ENCODE data around the gene RPS4Y2. TPM values are rescaled to one million over a fixed set of nuclear protein-coding genes. Genes with fewer than 3 reads are reported as not detected.

The RPS4Y2 gene
- total and polyA plus RNA-seq, 2 of the 13 experiments (the other 11 are each of a cell fraction or from before 2014, with no cell fraction given) = not detected

GRCh38 chrY:20714391-20714790 is 41.5 kb upstream of the RPS4Y2 start:
- H3K4me2 ChIP-seq (ENCODE audit: low read depth, low read length) = no peak overlapping the region
- no TSS peak for BruUV-seq (replicated peaks)
- 32% methylated on average over 3 of the region's 4 CpGs for WGBS (ENCODE audit: low lambda C conversion rate)
- TF ChIP-seq ZNF724P (CRISPR knock-in tag; IDR thresholded peaks at IDR 0.05; ENCODE audit: borderline replicate concordance) = no peak
- TF ChIP-seq RBM22 (optimal IDR thresholded peaks at IDR 0.05; ENCODE audit: low read length) = no peak
- TF ChIP-seq NRL (CRISPR knock-in tag; IDR thresholded peaks at IDR 0.05; ENCODE audit: borderline replicate concordance) = no peak
- TF ChIP-seq ZNF414 (CRISPR knock-in tag; IDR thresholded peaks at IDR 0.05) = no peak
- TF ChIP-seq ZC3H13 (CRISPR knock-in tag; IDR thresholded peaks at IDR 0.05) = no peak
- no peak for TF ChIP-seq ZSCAN22 (CRISPR knock-in tag; IDR thresholded peaks at IDR 0.05)
- TF ChIP-seq ZBTB8A (CRISPR knock-in tag; IDR thresholded peaks at IDR 0.05; ENCODE audit: borderline replicate concordance, low read depth) = no peak
- no peak for TF ChIP-seq IKZF4 (CRISPR knock-in tag; IDR thresholded peaks at IDR 0.05; ENCODE audit: borderline replicate concordance, low read depth, not compliant biosample characterization)
- no peak for TF ChIP-seq STAT5B (CRISPR knock-in tag; IDR thresholded peaks at IDR 0.05)
- TF ChIP-seq ZNF644 (CRISPR knock-in tag; IDR thresholded peaks at IDR 0.05; ENCODE audit: low read depth) = no peak
- TF ChIP-seq ZXDC (CRISPR knock-in tag; IDR thresholded peaks at IDR 0.05) = no peak
- no peak for TF ChIP-seq ZNF646 (CRISPR knock-in tag; IDR thresholded peaks at IDR 0.05)
- no peak for TF ChIP-seq KAT7 (CRISPR knock-in tag; IDR thresholded peaks at IDR 0.05; ENCODE audit: borderline replicate concordance)

More at GRCh38 chrY:20714391-20714790, 41.5 kb upstream of the RPS4Y2 start:
- ATAC-seq (no peak), DNase-seq (ENCODE audit: low spot score) (no peak), FAIRE-seq (no peak)
- Histone ChIP-seq H3K27me3 (ENCODE audit: control insufficient read depth in 1 of 2, insufficient read depth in 2 of 2, low read length in 2 of 2) (no peaks in the 10 kb centered on the region), H3K9ac (ENCODE audit: insufficient read depth, low read depth, low read length) (no peak overlapping the region), H3K36me3 (replicated peaks in 1 of 2; ENCODE audit: control insufficient read depth in 1 of 2, insufficient read depth in 2 of 2, low read length in 2 of 2) (no peaks in the 10 kb centered on the region), H3K4me3 (replicated peaks in 1 of 3; ENCODE audit: insufficient read depth in 1 of 3, low read depth in 2 of 3, low read length in 3 of 3) (no peak overlapping the region), H2AFZ (ENCODE audit: low read length) (no peak overlapping the region), H3K79me2 (ENCODE audit: insufficient read depth, low read length) (no peaks in the 10 kb centered on the region), H3K27ac (ENCODE audit: extremely low read length, insufficient read depth, low read length) (no peak overlapping the region), H4K20me1 (ENCODE audit: insufficient read depth, low read length) (no peaks in the 10 kb centered on the region), H3K9me3 (ENCODE audit: low read length) (peaks cover 10% of the 10 kb centered on the region; the same call in 1 of the 2 replicates), H3K4me1 (ENCODE audit: insufficient read depth, low read length) (no peaks in the 10 kb centered on the region)
- in situ Hi-C loops (cut with HindIII; ENCODE audit: extremely low pct_ligation_motif_present, low pct_unique_long_range_greater_than_20kb) = no loop called here
- ChIA-PET POLR2A (no interaction called here), CTCF (ENCODE audit: low intra/inter-chr PET ratio, low total read pairs) (no interaction called here)
- intact Hi-C loops (cut with micrococcal nuclease; ENCODE audit: unreplicated experiment) = no loop called here

Measured in HepG2 (cell line).